ENCODE data around the gene ZNF382.

GRCh38 chr19:36635342-36635741, 30.2 kb downstream of the ZNF382 start:
- TF ChIP-seq CTCF (IDR thresholded peaks at IDR 0.05) (no peak), POLR2A (IDR thresholded peaks at IDR 0.05) (no peak), EP300 (IDR thresholded peaks at IDR 0.05) (no peak), POLR2AphosphoS5 (IDR thresholded peaks at IDR 0.05) (no peak)

Measured in upper lobe of left lung (tissue), 4 donors.